Measurements from ENCODE around the gene FAM83B.

GRCh38 chr6:54860739-54861138 lies 14.2 kb downstream of the FAM83B start:
- TF ChIP-seq CTCF (IDR thresholded peaks at IDR 0.05; ENCODE audit: low read length) (no peak), EZH2 (IDR thresholded peaks at IDR 0.05; ENCODE audit: borderline replicate concordance, low read length) (no peak)
